Stimulated activated CD4-positive, alpha-beta T cell treated with anti-CD3 and anti-CD28 coated beads, Interleukin-2, amount 100 ng/mL, for 4 hours (primary cell): ENCODE measurements around the gene RHBDF1.
A peak's percentile ranks its signal among the peaks of the same experiment; 100 is the strongest.

Experiments used
- DNase-seq: peaks from one replicate; pipeline ENCODE4 v3.0.0-alpha.2; 2020; ENCODE audit warnings: low read depth

RHBDF1 gene

GRCh38 chr16:74747-75334 lies 2.4 kb upstream of the RHBDF1 start:
- no peak for DNase-seq

GRCh38 chr16:74051-74746 lies 1.8 kb upstream of the RHBDF1 start:
- DNase-seq: no peak

- no peak for DNase-seq
Observed at GRCh38 chr16:71540-72401, 660 bp downstream of the RHBDF1 start.

- DNase-seq: no peak
Observed at GRCh38 chr16:71210-71539, 1.3 kb downstream of the RHBDF1 start.

- DNase-seq: no peak
Observed at GRCh38 chr16:69181-69580, 3.2 kb downstream of the RHBDF1 start.

- no peak for DNase-seq
Observed at GRCh38 chr16:67884-68789, 4.3 kb downstream of the RHBDF1 start.

- no peak for DNase-seq
Observed at GRCh38 chr16:67183-67791, 5.1 kb downstream of the RHBDF1 start.

GRCh38 chr16:66309-67182 lies 5.9 kb downstream of the RHBDF1 start:
- no peak for DNase-seq

- peak; percentile 69 for DNase-seq
Observed at GRCh38 chr16:65745-66144, 6.7 kb downstream of the RHBDF1 start.

GRCh38 chr16:64914-65255 lies 7.5 kb downstream of the RHBDF1 start:
- DNase-seq: no peak

GRCh38 chr16:63998-64913 lies 8.2 kb downstream of the RHBDF1 start:
- DNase-seq: no peak

- no peak for DNase-seq
Observed at GRCh38 chr16:63466-63865, 9.0 kb downstream of the RHBDF1 start.

GRCh38 chr16:62968-63391 lies 9.5 kb downstream of the RHBDF1 start:
- no peak for DNase-seq

GRCh38 chr16:62283-62967 lies 10.0 kb downstream of the RHBDF1 start:
- no peak for DNase-seq

GRCh38 chr16:61879-62281 lies 10.6 kb downstream of the RHBDF1 start:
- DNase-seq: no peak

- no peak for DNase-seq
Observed at GRCh38 chr16:60929-61878, 11.2 kb downstream of the RHBDF1 start.

- no peak for DNase-seq
Observed at GRCh38 chr16:60166-60565, 12.3 kb downstream of the RHBDF1 start.
